Endothelial cell of umbilical vein (primary cell): ENCODE results near the gene NEK6.

ENCODE experiments used
- EZH2 ChIP-seq: IDR thresholded peaks from 2 replicates; pipeline ENCODE4 v1.6.1; 2012; ENCODE audit warnings: borderline replicate concordance, low read depth, mild to moderate bottlenecking, moderate library complexity, low read length, inconsistent platforms; ENCODE audit not compliant: severe bottlenecking
- MYC ChIP-seq: IDR thresholded peaks from one replicate; pipeline ENCODE4 v1.6.1; 2011; ENCODE audit warnings: mild to moderate bottlenecking, low read depth, low read length
- POLR2A ChIP-seq: IDR thresholded peaks from 2 replicates; pipeline ENCODE4 v1.6.1; 2012; ENCODE audit warnings: low read depth, mild to moderate bottlenecking, control low read depth, low read length
- TF ChIP-seq, protein P1 (sequence below), 2 donors: IDR thresholded peaks; 1 replicate in 1 of 2; 2 replicates in 1 of 2; pipeline ENCODE4 v1.5.1; 2011; ENCODE audit warnings: low read length in 2 of 2, mild to moderate bottlenecking in 2 of 2, moderate library complexity in 2 of 2, control low read depth in 1 of 2, inconsistent platforms in 1 of 2, low read depth in 1 of 2; ENCODE audit not compliant: insufficient read depth in 1 of 2; ENCODE audit errors: extremely low read depth in 1 of 2
- TF ChIP-seq, protein P2 (sequence below): IDR thresholded peaks from 2 replicates; pipeline ENCODE4 v1.6.1; 2011; ENCODE audit not compliant: insufficient read depth, insufficient read length

DNA sequence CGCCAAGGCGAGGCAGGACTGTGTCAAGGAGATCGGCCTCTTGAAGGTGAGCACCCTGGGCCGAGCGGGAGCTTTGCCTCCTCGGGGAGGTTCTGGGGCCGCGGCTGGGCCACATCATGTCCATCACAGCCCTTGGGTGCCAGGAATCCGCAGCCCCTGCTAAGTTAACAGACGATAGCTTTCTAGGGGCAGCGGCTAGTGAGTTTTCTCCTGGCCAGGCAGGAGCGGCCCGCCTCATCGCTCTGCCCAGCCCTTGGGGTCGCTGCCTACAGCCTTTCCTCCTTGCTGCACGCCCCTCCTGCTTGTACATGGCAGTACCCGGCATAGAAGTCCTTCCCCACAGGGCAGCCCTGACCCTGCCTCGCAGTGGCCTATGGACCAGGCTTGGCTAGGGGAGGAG lies 56.2 kb downstream of the NEK6 start:
- TF ChIP-seq POLR2A (no peak), MYC (no peak), EZH2 (no peak)
- TF ChIP-seq, protein P1, sequence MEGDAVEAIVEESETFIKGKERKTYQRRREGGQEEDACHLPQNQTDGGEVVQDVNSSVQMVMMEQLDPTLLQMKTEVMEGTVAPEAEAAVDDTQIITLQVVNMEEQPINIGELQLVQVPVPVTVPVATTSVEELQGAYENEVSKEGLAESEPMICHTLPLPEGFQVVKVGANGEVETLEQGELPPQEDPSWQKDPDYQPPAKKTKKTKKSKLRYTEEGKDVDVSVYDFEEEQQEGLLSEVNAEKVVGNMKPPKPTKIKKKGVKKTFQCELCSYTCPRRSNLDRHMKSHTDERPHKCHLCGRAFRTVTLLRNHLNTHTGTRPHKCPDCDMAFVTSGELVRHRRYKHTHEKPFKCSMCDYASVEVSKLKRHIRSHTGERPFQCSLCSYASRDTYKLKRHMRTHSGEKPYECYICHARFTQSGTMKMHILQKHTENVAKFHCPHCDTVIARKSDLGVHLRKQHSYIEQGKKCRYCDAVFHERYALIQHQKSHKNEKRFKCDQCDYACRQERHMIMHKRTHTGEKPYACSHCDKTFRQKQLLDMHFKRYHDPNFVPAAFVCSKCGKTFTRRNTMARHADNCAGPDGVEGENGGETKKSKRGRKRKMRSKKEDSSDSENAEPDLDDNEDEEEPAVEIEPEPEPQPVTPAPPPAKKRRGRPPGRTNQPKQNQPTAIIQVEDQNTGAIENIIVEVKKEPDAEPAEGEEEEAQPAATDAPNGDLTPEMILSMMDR (IDR thresholded peaks at IDR 0.05; ENCODE audit: extremely low read depth in 1 of 2, insufficient read depth in 1 of 2, low read depth in 1 of 2, low read length in 2 of 2) = no peak
- TF ChIP-seq, protein P2, sequence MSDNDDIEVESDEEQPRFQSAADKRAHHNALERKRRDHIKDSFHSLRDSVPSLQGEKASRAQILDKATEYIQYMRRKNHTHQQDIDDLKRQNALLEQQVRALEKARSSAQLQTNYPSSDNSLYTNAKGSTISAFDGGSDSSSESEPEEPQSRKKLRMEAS = no peak
